Measurements from ENCODE around the gene MORN2. TPM values are rescaled to one million over a fixed set of nuclear protein-coding genes. Genes with fewer than 3 reads are reported as not detected.

Gene MORN2
- total and polyA plus RNA-seq, 4 donors, result 6.7 to 22.2 (median 14.4) TPM

GRCh38 chr2:38907242-38907641 lies 31.5 kb downstream of the MORN2 start:
- intact Hi-C loops (cut with DNase I), result no loop called here
- WGBS, 2 donors, result 84 to 96% methylated on average over 1 of the region's 1 CpG

GRCh38 chr2:38907743-38908562 lies 32.2 kb downstream of the MORN2 start:
- DNase-seq (no peak), ATAC-seq (ENCODE audit: low FRiP score) (no peak)
- Histone ChIP-seq H3K27me3 (ENCODE audit: control insufficient read depth in 1 of 2, insufficient read depth in 2 of 2, low read length in 1 of 2) (no peaks in the 10 kb centered on the region), H3K9me3 (ENCODE audit: control insufficient read depth, low read length) (no peaks in the 10 kb centered on the region), H3K27ac (ENCODE audit: low read depth in 1 of 2, low read length in 2 of 2) (no peak overlapping the region), H3K36me3 (ENCODE audit: control insufficient read depth in 1 of 2, insufficient read depth in 2 of 2, low read length in 1 of 2) (no peaks in the 10 kb centered on the region), H3K4me3 (ENCODE audit: low read length in 2 of 2) (no peak overlapping the region), H3K4me1 (ENCODE audit: control insufficient read depth in 1 of 2, insufficient read depth in 2 of 2, low read length in 2 of 2) (no peaks in the 10 kb centered on the region)
- intact Hi-C loops (cut with DNase I), result no loop called here
- 84% methylated on average over 2 of the region's 2 CpGs for WGBS, 2 donors

More at GRCh38 chr2:38907242-38907641, 31.5 kb downstream of the MORN2 start:
- Histone ChIP-seq H3K36me3 (ENCODE audit: control insufficient read depth in 1 of 2, insufficient read depth in 2 of 2, low read length in 1 of 2) (no peaks in the 10 kb centered on the region), H3K27ac (ENCODE audit: low read depth in 1 of 2, low read length in 2 of 2) (no peak overlapping the region), H3K4me1 (ENCODE audit: control insufficient read depth in 1 of 2, insufficient read depth in 2 of 2, low read length in 2 of 2) (no peaks in the 10 kb centered on the region), H3K9me3 (ENCODE audit: control insufficient read depth, low read length) (no peaks in the 10 kb centered on the region), H3K27me3 (ENCODE audit: control insufficient read depth in 1 of 2, insufficient read depth in 2 of 2, low read length in 1 of 2) (no peaks in the 10 kb centered on the region), H3K4me3 (ENCODE audit: low read length in 2 of 2) (no peak overlapping the region)
- ATAC-seq (ENCODE audit: low FRiP score) (no peak), DNase-seq (no peak)

- WGBS, 2 donors, result 94 to 97% methylated on average over 1 of the region's 1 CpG
- Histone ChIP-seq H3K27me3 (ENCODE audit: control insufficient read depth in 1 of 2, insufficient read depth in 2 of 2, low read length in 1 of 2) (no peaks in the 10 kb centered on the region), H3K36me3 (ENCODE audit: control insufficient read depth in 1 of 2, insufficient read depth in 2 of 2, low read length in 1 of 2) (no peaks in the 10 kb centered on the region), H3K9me3 (ENCODE audit: control insufficient read depth, low read length) (no peaks in the 10 kb centered on the region), H3K4me1 (ENCODE audit: control insufficient read depth in 1 of 2, insufficient read depth in 2 of 2, low read length in 2 of 2) (no peaks in the 10 kb centered on the region), H3K27ac (ENCODE audit: low read depth in 1 of 2, low read length in 2 of 2) (no peak overlapping the region), H3K4me3 (ENCODE audit: low read length in 2 of 2) (no peak overlapping the region)
- DNase-seq (no peak), ATAC-seq (ENCODE audit: low FRiP score) (no peak)
- intact Hi-C loops (cut with DNase I), result no loop called here
Observed at GRCh38 chr2:38909872-38910271, 34.1 kb downstream of the MORN2 start.

GRCh38 chr2:38911191-38911590 lies 35.4 kb downstream of the MORN2 start:
- 85 to 91% methylated on average over 1 of the region's 1 CpG for WGBS, 2 donors
- Histone ChIP-seq H3K4me3 (ENCODE audit: low read length in 2 of 2) (no peak overlapping the region), H3K4me1 (ENCODE audit: control insufficient read depth in 1 of 2, insufficient read depth in 2 of 2, low read length in 2 of 2) (no peaks in the 10 kb centered on the region), H3K36me3 (ENCODE audit: control insufficient read depth in 1 of 2, insufficient read depth in 2 of 2, low read length in 1 of 2) (no peaks in the 10 kb centered on the region), H3K9me3 (ENCODE audit: control insufficient read depth, low read length) (no peaks in the 10 kb centered on the region), H3K27ac (ENCODE audit: low read depth in 1 of 2, low read length in 2 of 2) (no peak overlapping the region), H3K27me3 (ENCODE audit: control insufficient read depth in 1 of 2, insufficient read depth in 2 of 2, low read length in 1 of 2) (no peaks in the 10 kb centered on the region)
- DNase-seq (no peak), ATAC-seq (ENCODE audit: low FRiP score) (no peak)
- intact Hi-C loops (cut with DNase I), result no loop called here

- WGBS, 2 donors, result 79 to 94% methylated on average over 1 of the region's 1 CpG
- no peaks in the 10 kb centered on the region for H3K4me1 ChIP-seq (ENCODE audit: control insufficient read depth in 1 of 2, insufficient read depth in 2 of 2, low read length in 2 of 2)
- ATAC-seq (ENCODE audit: low FRiP score), result no peak
- no peaks in the 10 kb centered on the region for H3K9me3 ChIP-seq (ENCODE audit: control insufficient read depth, low read length)
- no peaks in the 10 kb centered on the region for H3K36me3 ChIP-seq (ENCODE audit: control insufficient read depth in 1 of 2, insufficient read depth in 2 of 2, low read length in 1 of 2)
- intact Hi-C loops (cut with DNase I), result no loop called here
- no peak overlapping the region for H3K27ac ChIP-seq (ENCODE audit: low read depth in 1 of 2, low read length in 2 of 2)
- no peak overlapping the region for H3K4me3 ChIP-seq (ENCODE audit: low read length in 2 of 2)
- no peak for DNase-seq
- no peaks in the 10 kb centered on the region for H3K27me3 ChIP-seq (ENCODE audit: control insufficient read depth in 1 of 2, insufficient read depth in 2 of 2, low read length in 1 of 2)
Observed at GRCh38 chr2:38912619-38913018, 36.8 kb downstream of the MORN2 start.

GRCh38 chr2:38922389-38922788 lies 46.6 kb downstream of the MORN2 start:
- H3K36me3 ChIP-seq (ENCODE audit: control insufficient read depth in 1 of 2, insufficient read depth in 2 of 2, low read length in 1 of 2), result no peaks in the 10 kb centered on the region
- H3K27ac ChIP-seq (ENCODE audit: low read depth in 1 of 2, low read length in 2 of 2), result no peak overlapping the region
- WGBS, 2 donors, result 92 to 93% methylated on average over 4 of the region's 4 CpGs
- DNase-seq (no peak), ATAC-seq (ENCODE audit: low FRiP score) (no peak)
- no peaks in the 10 kb centered on the region for H3K9me3 ChIP-seq (ENCODE audit: control insufficient read depth, low read length)
- intact Hi-C loops (cut with DNase I), result no loop called here
- H3K4me1 ChIP-seq (ENCODE audit: control insufficient read depth in 1 of 2, insufficient read depth in 2 of 2, low read length in 2 of 2), result no peaks in the 10 kb centered on the region
- H3K27me3 ChIP-seq (ENCODE audit: control insufficient read depth in 1 of 2, insufficient read depth in 2 of 2, low read length in 1 of 2), result no peaks in the 10 kb centered on the region
- H3K4me3 ChIP-seq (ENCODE audit: low read length in 2 of 2), result no peak overlapping the region

GRCh38 chr2:38922902-38923301 lies 47.1 kb downstream of the MORN2 start:
- no peak for DNase-seq
- 90 to 95% methylated on average over 2 of the region's 2 CpGs for WGBS, 2 donors
- no peaks in the 10 kb centered on the region for H3K27me3 ChIP-seq (ENCODE audit: control insufficient read depth in 1 of 2, insufficient read depth in 2 of 2, low read length in 1 of 2)
- no peak overlapping the region for H3K27ac ChIP-seq (ENCODE audit: low read depth in 1 of 2, low read length in 2 of 2)
- intact Hi-C loops (cut with DNase I), result no loop called here
- H3K4me3 ChIP-seq (ENCODE audit: low read length in 2 of 2), result no peak overlapping the region
- ATAC-seq (ENCODE audit: low FRiP score), result no peak
- H3K9me3 ChIP-seq (ENCODE audit: control insufficient read depth, low read length), result no peaks in the 10 kb centered on the region
- no peaks in the 10 kb centered on the region for H3K36me3 ChIP-seq (ENCODE audit: control insufficient read depth in 1 of 2, insufficient read depth in 2 of 2, low read length in 1 of 2)
- H3K4me1 ChIP-seq (ENCODE audit: control insufficient read depth in 1 of 2, insufficient read depth in 2 of 2, low read length in 2 of 2), result no peaks in the 10 kb centered on the region

GRCh38 chr2:38925982-38926381 lies 50.2 kb downstream of the MORN2 start:
- WGBS, 2 donors, result 64 to 66% methylated on average over 9 of the region's 9 CpGs
- Histone ChIP-seq H3K4me1 (ENCODE audit: control insufficient read depth in 1 of 2, insufficient read depth in 2 of 2, low read length in 2 of 2) (no peaks in the 10 kb centered on the region), H3K9me3 (ENCODE audit: control insufficient read depth, low read length) (no peaks in the 10 kb centered on the region), H3K27me3 (ENCODE audit: control insufficient read depth in 1 of 2, insufficient read depth in 2 of 2, low read length in 1 of 2) (no peaks in the 10 kb centered on the region), H3K27ac (ENCODE audit: low read depth in 1 of 2, low read length in 2 of 2) (no peak overlapping the region), H3K36me3 (ENCODE audit: control insufficient read depth in 1 of 2, insufficient read depth in 2 of 2, low read length in 1 of 2) (no peaks in the 10 kb centered on the region), H3K4me3 (ENCODE audit: low read length in 2 of 2) (no peak overlapping the region)
- intact Hi-C loops (cut with DNase I), result no loop called here
- DNase-seq, result no peak
- ATAC-seq (ENCODE audit: low FRiP score), result no peak

- Histone ChIP-seq H3K4me1 (ENCODE audit: control insufficient read depth in 1 of 2, insufficient read depth in 2 of 2, low read length in 2 of 2) (no peaks in the 10 kb centered on the region), H3K27me3 (ENCODE audit: control insufficient read depth in 1 of 2, insufficient read depth in 2 of 2, low read length in 1 of 2) (no peaks in the 10 kb centered on the region), H3K4me3 (ENCODE audit: low read length in 2 of 2) (no peak overlapping the region), H3K36me3 (ENCODE audit: control insufficient read depth in 1 of 2, insufficient read depth in 2 of 2, low read length in 1 of 2) (no peaks in the 10 kb centered on the region), H3K9me3 (ENCODE audit: control insufficient read depth, low read length) (no peaks in the 10 kb centered on the region), H3K27ac (ENCODE audit: low read depth in 1 of 2, low read length in 2 of 2) (no peak overlapping the region)
- no peak for DNase-seq
- intact Hi-C loops (cut with DNase I), result no loop called here
- ATAC-seq (ENCODE audit: low FRiP score), result no peak
- 83 to 85% methylated on average over 2 of the region's 2 CpGs for WGBS, 2 donors
Observed at GRCh38 chr2:38930600-38930999, 54.8 kb downstream of the MORN2 start.

All from aorta (tissue), 5 donors.